COLO668 (cell line): ENCODE measurements around the gene SCUBE3.
A peak's percentile ranks its signal among the peaks of the same experiment; 100 is the strongest.

ENCODE experiments used
- DNase-seq: peaks from one replicate; lab custom pipeline; 2025; ENCODE audit not compliant: unreplicated experiment; lab: John Stamatoyannopoulos, UW

Gene SCUBE3

GRCh38 chr6:35209081-35209480, 4.7 kb upstream of the SCUBE3 start:
- DNase-seq: peak; percentile 37

GRCh38 chr6:35209622-35210247, 4.0 kb upstream of the SCUBE3 start:
- no peak for DNase-seq

- DNase-seq: no peak
Measured at GRCh38 chr6:35213298-35213791, 411 bp upstream of the SCUBE3 start.

GRCh38 chr6:35214869-35215664, 1.3 kb downstream of the SCUBE3 start:
- no peak for DNase-seq

GRCh38 chr6:35215665-35216411, 2.1 kb downstream of the SCUBE3 start:
- no peak for DNase-seq

- DNase-seq: no peak
Measured at GRCh38 chr6:35216412-35216732, 2.6 kb downstream of the SCUBE3 start.

GRCh38 chr6:35216851-35217811, 3.4 kb downstream of the SCUBE3 start:
- peak; percentile 5 for DNase-seq

- peak; percentile 20 for DNase-seq
Measured at GRCh38 chr6:35218021-35218420, 4.3 kb downstream of the SCUBE3 start.

- no peak for DNase-seq
Measured at GRCh38 chr6:35218456-35218855, 4.7 kb downstream of the SCUBE3 start.

- peak; percentile 25 for DNase-seq
Measured at GRCh38 chr6:35219683-35220326, 6.0 kb downstream of the SCUBE3 start.

GRCh38 chr6:35220711-35221110, 7.0 kb downstream of the SCUBE3 start:
- no peak for DNase-seq

- peak; percentile 8 for DNase-seq
Measured at GRCh38 chr6:35223396-35223795, 9.6 kb downstream of the SCUBE3 start.

GRCh38 chr6:35224720-35225119, 11.0 kb downstream of the SCUBE3 start:
- no peak for DNase-seq

- DNase-seq: peak; percentile 52
Measured at GRCh38 chr6:35228481-35228880, 14.7 kb downstream of the SCUBE3 start.

GRCh38 chr6:35229304-35229703, 15.5 kb downstream of the SCUBE3 start:
- DNase-seq: no peak

- DNase-seq: no peak
Measured at GRCh38 chr6:35230498-35230897, 16.7 kb downstream of the SCUBE3 start.

- no peak for DNase-seq
Measured at GRCh38 chr6:35230950-35231349, 17.2 kb downstream of the SCUBE3 start.

GRCh38 chr6:35231563-35231962, 17.8 kb downstream of the SCUBE3 start:
- no peak for DNase-seq

GRCh38 chr6:35234901-35235300, 21.1 kb downstream of the SCUBE3 start:
- DNase-seq: no peak

GRCh38 chr6:35236223-35236622, 22.5 kb downstream of the SCUBE3 start:
- no peak for DNase-seq
